ENCODE measurements around the gene RBM18.

Gene RBM18

DNA sequence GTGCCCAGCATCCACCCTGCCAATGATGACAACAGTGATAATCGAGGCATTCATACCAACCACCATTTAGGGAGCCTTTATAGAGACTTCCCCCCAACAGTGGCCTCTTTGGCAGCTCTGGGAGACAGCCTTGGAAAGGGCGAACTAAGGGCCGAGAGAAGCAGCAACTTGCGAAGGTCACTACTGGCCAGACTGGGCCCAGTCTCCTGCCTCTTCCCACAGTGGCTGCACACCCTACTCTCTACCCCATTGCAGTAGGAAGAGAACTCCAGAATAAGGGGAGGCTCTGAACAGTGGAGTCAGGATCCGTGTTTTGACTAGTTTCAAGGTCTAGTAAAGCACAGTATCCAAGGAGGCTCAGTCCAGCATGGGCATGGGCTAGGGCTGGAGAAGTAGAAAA is 41.2 kb downstream of the RBM18 start:
- in situ Hi-C loops (cut with MboI; ENCODE audit: low sequenced_read_pairs), result no loop called here

DNA sequence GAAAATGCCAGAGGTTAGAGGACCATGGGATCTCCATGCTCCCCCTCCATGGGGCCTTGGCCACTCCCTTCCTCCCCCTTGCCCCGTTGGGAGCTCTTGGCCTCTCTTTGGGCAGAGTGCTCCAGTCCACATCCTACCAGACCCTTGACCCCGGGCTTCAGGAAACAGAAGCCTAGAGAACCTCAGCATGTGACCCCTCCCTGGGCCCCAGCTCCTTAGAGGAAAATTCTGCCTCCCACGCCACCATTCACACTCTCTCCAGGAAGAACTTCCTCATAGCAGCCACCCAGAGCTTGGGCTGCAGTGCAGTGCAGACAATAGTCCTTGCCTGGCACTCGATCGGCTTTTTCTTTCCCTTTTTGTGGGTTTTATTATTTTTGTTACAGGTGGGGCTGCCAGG is 41.8 kb downstream of the RBM18 start:
- in situ Hi-C loops (cut with MboI; ENCODE audit: low sequenced_read_pairs), result no loop called here

DNA sequence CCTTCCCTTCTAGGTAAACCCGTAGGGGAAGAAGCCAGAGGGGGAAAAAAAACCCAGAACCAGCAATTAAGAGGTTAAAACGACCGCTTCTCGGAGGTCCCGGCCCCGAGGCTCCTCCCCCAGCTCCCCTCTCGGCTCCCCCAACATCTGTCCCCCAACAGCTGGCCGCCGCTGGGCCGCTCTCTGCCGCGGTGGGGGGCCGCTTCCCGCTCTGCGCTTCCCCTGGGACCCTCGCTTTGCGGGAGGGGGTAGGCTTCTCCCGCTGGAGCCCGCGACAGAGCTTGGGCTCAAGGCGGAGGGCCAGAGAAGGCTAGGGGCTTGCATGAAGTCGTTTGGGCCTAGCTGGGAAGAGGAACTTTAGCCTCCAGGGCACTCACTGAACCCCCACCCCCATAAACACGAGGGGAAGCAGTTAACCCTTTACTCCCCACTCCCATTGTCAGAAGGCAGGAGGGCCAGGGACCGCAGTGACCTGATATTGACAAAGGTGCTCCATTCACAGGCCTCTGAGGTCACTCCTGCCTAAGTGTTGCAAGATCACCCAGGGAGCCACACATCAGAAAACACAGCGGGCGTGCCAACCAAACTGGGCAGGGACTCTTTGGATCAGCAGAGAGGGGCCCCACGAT is 43.3 kb downstream of the RBM18 start:
- in situ Hi-C loops (cut with MboI; ENCODE audit: low sequenced_read_pairs), result no loop called here

DNA sequence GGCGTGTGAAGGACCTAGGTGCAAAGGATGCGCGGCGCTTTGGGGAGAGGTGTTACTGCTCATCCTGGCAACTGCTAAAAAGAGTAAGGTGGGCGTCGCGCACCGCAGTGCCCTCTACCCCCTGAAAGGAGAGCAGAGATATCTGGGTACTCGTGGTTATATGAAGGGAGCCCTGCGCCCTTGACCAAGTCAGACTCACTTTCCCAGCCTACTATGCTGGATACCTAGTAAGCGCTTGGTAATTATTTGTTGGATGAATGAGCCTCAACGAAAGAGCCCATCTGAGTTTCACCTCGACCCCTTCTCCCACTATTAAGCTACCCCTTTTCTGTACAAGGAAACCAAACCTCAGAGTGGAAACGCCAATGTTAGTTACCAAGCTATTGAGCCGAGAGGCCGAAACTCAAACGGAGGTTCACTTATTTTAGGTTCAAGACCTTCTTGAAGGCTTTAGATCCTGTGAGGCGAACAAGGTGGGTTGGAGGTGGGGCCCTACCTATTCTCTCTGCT is 43.9 kb downstream of the RBM18 start:
- in situ Hi-C loops (cut with MboI; ENCODE audit: low sequenced_read_pairs), result no loop called here

DNA sequence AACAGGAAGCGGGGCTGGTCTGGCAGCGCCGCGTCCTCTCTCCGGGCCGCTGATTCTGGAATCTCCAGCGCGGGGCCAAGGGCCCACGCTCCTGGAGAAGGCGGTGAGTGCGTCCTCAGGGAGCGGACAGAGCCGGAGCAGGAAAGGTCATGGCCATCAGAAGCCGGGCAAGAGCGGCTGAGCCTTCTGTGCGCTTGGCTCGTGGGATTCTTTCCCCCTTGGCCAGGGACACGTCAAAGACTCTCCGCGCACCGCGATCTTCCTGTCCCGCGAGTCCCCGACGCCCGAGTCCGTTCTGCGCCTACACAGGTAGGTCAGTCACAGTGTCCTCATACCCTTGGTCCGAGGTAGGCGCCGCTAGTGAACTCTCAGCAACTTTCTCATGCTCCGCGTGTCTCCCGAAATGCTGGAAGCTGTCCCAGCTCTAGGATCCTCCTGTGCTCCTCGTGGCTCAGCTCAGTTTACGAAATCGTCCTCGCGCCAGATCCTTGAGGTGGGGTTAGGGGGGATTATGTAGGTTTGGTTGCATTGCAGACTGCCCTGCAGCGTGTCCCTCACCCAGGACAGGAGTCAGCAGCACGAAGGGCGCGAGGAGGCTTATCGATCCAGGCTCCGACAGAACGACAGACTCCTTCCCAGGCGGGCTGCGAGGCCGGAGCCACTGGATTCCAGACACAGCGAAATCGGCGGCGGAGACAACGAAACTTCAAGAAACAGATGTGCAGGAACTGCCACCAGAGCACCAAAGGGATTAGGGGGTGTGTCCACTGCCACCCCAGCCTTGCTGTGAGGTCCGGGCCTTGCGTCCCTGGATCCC is 44.6 kb downstream of the RBM18 start:
- in situ Hi-C loops (cut with MboI; ENCODE audit: low sequenced_read_pairs), result no loop called here

DNA sequence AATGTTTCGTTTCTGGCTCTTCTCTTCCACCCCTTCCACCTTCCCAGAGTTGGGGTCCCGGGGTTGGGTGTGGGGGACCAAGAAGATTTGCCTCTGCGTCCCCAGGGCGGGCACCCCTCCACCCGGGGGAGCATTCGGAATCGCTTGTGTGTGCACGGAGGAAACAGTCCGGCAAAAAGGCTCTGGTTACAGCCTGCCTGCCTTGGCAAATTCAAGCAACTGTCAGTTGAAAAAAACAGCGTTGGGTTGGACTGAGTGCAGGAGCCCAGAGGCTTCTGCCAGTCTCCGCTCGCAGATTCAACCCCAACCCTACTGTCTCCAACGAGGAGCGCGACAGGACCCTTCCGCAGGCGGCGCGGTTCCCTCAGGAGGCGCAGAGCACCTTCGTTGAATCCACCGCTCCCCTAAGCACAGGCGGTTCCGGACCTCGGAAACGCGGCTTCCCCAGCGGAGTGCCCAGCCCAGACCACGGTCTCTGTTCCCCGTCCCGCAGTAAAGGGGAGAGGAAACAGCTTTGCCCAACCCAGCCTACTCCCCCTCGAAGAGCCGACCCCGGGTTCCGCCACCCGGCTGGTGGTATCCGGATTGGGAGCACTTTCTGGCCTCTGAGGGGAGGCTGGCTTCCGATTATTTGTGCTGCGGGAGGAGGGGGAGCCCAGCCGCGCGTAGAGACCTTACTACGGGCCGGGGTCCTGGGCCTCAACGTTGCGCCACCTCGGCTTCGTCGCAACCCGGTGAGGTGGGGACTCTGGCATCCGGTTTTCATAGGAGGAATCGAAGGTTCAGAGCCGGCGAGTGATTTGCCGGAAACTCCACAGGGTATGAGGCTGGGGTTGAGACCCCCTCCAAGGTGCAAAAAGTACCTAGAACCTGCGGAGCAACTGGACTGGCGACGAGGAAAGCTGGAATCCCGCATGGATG is 45.4 kb downstream of the RBM18 start:
- in situ Hi-C loops (cut with MboI; ENCODE audit: low sequenced_read_pairs), result no loop called here

DNA sequence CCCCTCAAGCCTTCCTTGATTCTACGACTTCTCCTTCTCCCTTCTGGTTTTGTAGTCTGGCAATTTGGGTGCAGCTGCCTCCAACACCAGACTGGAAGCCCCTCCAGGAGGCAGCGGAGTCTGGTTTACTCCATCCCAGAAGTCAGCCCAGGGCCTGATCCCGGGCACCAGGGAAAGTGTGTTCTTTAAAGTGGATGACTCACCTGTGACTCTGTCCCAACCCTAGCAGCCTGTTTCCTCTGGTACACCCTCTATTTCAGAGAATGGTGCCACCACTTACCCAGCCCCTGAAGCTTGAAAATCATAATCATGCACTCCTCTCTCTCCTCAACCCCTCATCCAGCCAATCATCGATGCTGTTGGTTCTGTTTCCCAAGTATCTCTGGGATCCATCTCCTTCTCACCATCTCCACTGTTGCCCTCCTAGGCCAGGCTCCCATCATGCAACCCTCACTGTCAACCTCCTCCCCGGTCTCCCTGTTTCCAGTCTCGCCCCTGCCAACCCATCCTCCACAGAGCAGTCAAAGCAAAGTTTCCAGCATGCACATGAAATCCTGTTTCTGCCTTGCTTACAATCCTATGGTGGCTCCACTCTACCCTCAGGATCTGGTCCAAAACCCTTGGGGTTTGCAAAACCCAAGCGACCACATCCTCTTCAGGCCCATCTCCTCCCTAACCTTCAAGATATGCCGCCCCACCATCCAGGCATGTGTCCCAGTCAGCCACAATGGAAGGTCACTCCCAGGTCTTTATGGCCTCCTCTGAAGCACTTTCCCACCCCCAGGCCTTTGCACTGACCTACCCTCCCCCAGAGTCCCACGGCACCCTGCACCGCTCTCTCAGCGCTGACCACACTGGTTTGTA is 46.3 kb downstream of the RBM18 start:
- in situ Hi-C loops (cut with MboI; ENCODE audit: low sequenced_read_pairs), result no loop called here

DNA sequence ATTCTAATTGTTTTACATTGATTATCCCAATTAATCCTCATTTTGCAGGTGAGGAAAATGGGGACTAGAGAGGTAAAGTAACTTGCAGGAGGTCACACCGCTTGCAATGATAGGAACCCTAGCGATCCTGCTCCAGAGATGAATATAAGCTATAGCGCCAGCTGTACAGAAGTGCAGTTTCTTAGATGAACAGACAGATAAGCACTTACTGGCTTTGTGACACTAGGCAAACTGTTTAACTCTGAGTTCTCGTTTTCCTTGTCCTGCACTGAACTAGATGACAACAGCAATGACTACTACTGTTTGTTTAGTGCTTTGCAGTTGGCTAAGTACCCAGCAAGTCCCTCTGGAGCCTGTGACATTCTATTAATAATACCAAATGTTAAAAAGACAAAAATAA is 47.0 kb downstream of the RBM18 start:
- in situ Hi-C loops (cut with MboI; ENCODE audit: low sequenced_read_pairs), result no loop called here

DNA sequence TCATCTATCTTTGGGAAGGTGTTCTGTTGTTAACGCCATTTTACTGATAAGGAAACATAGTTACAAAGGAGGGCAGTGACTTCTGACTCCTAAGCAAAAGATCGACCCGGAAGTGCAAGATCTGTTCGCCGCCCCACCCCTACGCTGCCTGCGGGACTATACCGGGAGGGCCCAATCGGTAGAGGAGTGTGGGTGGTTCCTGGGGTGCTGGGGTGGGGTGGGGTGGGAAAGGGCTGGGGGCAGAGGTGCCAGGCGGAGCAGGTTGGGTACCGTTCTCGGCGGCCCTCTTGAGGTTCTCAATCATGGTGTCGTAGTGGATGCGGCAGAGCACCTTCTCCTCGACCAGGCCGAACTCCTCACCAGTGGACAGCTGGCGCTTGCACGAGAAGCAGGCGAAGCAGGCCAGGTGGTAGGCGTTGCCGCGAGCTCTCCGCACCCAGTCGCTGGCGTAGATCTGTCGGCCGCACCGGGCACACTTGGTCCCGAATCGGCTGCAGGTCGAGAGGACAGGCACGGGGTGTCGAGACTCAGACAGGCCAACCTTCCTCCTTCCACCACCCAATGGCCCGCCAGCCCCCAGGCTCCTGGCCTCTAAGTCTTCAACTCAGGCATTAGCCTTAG is 47.7 kb downstream of the RBM18 start:
- in situ Hi-C loops (cut with MboI; ENCODE audit: low sequenced_read_pairs), result no loop called here

DNA sequence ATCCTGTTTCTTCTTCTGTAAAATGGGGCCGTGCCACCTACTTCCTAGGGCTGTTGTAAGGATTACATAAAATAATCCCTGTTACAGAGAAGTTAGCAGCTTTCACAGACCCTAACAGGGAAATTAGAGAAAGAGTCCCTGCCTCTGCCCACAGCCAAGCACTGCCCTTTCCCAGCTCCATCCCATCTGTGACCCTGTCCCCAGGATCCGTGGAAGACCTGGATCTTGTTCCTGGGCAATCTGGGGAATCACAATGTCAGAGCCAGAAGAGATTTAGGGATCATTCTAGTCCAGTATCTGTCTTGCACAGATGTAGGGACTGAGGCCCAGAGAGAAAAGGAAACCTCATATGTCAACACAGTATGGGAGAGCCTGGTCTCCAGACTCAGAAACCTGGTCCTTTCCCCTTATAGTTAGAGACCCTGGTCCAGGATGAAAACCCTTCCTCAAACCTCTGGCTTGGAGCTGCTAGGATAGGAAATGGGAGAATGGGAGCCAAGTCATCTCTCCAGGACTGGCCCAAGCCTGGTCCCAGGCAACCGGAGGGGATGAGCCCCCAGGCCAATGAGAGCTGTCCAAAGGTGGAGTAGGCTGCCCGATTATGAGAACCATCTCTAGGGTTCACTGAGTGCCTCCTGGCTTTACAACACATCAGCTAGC is 48.4 kb downstream of the RBM18 start:
- in situ Hi-C loops (cut with MboI; ENCODE audit: low sequenced_read_pairs), result no loop called here

DNA sequence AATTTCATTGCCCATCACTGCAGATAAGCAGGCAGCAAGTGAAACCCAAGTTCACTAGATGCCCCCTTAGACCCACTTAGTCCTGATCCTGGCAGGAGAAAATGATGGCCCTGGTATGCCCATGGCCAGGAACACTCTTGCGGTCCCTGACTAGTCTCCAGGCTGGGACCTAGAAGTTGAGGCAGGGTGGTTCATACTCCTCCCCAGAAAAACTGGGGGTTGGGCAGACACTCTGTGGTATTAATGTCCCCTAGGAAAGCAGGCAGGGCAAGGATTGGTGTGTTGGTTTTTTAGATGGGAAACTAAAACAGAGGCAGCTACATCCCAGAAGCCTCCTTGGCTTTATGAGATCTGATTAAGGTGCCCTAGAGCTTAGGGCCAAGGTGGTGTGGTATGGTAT is 49.0 kb downstream of the RBM18 start:
- in situ Hi-C loops (cut with MboI; ENCODE audit: low sequenced_read_pairs), result no loop called here

DNA sequence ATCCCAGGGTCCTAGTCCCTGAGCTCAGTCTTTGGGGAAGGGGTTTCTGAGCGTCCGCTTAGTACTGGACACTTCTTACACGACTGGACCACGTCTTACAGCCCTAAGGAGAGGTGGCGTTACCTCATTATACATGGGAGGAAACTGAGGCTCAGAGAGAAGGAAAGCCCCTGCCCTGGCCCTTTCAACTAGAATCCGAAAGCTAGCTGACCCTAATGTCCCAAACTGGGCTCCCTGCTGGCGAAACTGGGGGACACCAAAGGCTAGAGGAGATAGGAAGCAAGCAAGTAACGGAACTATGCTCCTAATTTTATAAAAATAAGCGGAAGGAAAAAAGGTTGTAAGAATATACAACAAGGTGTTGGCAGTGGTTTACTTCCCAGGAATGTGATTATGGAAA is 50.1 kb downstream of the RBM18 start:
- in situ Hi-C loops (cut with MboI; ENCODE audit: low sequenced_read_pairs), result no loop called here

DNA sequence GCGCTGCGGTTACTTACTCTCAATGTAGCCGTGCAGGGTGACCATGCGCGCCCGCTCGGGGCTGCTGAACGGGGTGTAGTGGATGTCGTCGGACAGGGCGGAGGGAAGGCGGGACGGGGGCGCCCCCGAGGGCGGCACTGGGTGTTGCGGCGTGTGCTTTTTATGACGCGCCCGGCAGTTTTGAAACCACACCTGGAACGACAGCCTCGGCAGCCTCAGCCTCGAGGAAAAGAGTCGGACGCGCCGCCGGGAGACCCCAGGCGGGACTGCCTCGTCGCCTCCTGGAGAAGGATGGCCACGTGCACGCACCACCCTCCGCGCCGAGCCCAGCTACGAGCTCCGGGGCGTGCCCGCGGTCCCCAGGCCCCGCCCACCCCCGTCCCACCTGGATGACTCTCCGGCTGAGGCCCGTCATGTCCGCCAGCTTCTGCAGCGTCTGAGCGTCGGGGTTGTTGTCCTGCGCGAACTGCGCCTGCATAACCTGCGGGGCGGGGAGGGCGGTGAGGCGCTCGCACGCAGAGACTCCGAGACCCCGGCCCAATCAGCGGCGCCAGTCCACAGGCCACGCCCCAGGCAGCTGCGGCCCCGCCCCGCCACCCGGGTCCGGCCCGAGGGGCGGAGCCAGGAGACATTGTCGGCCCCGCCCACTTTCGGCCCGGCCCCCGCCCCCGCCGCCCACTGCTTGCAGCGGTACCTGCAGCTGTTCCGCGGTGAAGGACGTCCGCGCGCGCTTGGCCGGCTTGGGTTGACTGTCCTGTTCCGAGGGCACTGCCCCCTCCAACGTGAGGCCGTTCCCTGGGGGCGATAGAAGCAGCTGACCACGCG is 50.8 kb downstream of the RBM18 start:
- in situ Hi-C loops (cut with MboI; ENCODE audit: low sequenced_read_pairs), result no loop called here

DNA sequence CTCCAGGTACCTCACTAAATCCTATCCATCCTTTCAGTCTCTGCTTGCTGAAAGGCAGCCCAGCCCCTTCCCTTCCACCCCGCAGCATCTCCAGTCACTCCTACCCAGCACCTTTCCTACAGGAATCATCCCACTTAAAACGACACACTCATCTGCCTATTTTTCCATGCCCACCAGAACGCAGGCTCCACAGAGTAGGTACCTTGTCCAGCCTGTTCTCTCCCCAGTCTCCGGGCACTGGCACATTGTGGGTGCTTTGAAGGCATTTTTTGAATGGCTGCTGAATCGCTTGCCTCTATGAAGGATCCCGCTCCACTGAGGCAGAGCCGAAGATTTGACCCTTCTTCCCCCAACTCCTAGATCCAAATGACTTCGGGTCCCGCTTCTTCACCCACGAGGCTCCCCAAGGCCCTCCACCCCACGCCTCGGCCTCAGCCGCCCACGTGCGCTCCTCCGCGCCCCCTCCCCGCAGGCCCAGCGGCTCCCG is 51.5 kb downstream of the RBM18 start:
- in situ Hi-C loops (cut with MboI; ENCODE audit: low sequenced_read_pairs), result no loop called here

DNA sequence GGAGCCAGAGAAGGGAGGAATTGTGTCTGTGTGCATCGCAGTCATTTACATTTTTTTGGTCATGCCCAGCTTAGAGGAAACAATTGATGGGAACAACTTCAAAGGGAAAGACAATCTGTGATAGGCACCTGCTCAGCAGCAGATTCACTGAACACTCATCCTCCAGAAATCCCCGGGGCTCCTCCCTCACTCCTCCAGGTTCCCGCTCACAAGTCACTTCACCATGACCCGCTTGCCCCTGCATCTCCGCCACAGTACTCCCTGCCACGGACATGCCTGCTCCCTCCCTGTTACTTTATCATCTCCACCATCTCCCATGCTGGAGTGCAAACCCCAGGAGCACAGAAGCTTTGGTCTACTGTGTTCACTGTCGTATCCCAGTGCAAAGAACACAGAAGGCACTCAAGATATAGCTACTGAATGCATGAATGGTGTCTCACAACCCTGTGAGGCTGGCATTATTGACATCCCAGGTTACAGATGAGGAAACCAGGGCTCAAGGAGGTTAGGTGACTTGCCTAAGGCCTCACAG is 52.1 kb downstream of the RBM18 start:
- in situ Hi-C loops (cut with MboI; ENCODE audit: low sequenced_read_pairs), result no loop called here

DNA sequence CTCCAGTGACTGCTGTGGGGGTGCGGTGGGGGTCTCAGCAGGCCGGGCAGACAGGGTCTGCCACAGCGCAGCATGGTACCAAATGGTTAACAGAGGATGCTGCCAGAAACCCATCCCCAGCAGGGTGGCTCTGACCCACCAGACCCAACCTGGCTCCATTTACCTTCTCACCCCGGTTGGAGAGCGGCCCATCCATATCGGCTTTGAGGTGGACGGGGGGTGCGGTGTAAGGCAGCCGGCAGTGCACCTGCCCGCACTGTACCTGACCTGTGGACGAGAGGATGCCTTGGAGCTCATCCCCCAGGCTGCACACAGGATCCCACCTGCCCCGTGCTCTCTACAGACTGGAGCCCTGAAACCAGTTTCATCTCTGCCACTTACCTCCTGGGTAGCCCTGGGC is 55.2 kb downstream of the RBM18 start:
- in situ Hi-C loops (cut with MboI; ENCODE audit: low sequenced_read_pairs), result no loop called here

DNA sequence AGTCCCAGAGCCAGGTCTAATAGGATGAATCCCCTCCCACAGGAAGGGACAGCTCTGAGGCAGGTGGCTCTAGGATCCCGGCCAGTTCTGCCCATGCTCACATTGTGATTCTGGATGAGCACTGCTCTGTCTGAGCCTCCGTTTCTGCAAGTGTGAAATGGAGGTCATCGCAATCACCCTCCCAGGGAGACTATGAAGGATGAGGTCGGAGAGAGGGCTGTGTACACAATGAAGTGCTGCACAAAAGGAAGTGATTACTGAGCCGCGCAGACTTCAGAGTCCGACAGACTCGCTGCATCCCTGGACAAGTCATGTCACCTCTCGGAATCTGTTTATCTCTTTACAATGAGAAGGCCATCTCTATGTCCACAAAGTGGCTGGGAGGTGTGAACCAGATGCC is 57.5 kb downstream of the RBM18 start:
- in situ Hi-C loops (cut with MboI; ENCODE audit: low sequenced_read_pairs), result no loop called here

Measured in hTERT RPE-1 (cell line).